GM18505 (cell line): ENCODE results near the gene ITSN1.
"Not testable (repeated sequence)": the region's sequence is repeated elsewhere in the genome, so short reads cannot be mapped to it uniquely, and the experiment has no call there.

Source experiments
- ATAC-seq: cut with Tn5 transposase; IDR thresholded peaks from one replicate; pipeline ENCODE4 v1.9.1; 2021; ENCODE audit not compliant: unreplicated experiment
- POLR2A ChIP-seq: IDR thresholded peaks from 4 replicates; pipeline ENCODE4 v1.6.1; 2011; ENCODE audit warnings: borderline replicate concordance; ENCODE audit not compliant: insufficient read depth, insufficient read length; ENCODE audit errors: extremely low read depth

ITSN1 gene

GRCh38 chr21:33642027-33642895, at the start of gene ITSN1:
Gene ITSN1, plus strand, starts transcription at chr21:33642501. Its CDS starts 76,328 bp downstream, at chr21:33718829.
- no peak for TF ChIP-seq POLR2A
- ATAC-seq = peak; percentile 75

- TF ChIP-seq POLR2A = no peak
- ATAC-seq = no peak
Observed at GRCh38 chr21:33598051-33598450, 44.2 kb upstream of the ITSN1 start.

- no peak for TF ChIP-seq POLR2A
- no peak for ATAC-seq
Observed at GRCh38 chr21:33608559-33608958, 33.7 kb upstream of the ITSN1 start.

DNA sequence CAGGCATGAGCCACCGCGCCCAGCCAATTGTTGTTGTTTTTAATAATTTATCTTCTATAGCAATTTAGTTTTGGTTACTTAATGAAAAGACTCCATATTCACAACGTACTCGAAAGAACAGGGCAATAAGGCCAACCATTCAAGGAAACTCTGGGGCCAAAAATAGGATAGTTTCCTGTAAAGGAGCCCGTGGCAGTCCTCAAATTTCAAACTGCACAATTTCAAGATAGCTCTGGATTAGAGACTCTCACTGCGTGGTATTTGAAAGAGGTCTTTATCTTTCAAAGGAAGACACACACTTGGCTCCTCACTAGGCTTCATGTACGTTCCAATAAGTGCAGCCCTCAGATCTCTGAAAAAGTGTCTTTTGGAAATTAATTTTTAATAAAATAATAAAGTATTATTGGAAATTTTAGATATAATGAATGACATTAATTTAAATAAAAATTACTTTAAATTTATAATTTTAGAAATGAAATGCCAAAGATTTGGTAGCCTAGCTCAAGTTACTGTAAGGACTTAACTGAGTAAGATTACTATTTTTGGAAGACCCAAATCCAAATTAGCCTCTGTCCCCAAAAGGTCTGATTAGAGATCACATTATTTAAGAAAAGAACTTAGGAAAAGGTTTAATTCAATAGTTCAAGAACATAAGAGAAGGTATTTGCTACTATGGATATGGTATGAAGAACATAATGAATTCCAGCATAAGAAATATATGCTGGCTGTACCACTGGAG, 31.1 kb upstream of the ITSN1 start:
- ATAC-seq = no peak
- TF ChIP-seq POLR2A = no peak

GRCh38 chr21:33617565-33617964, 24.7 kb upstream of the ITSN1 start:
- ATAC-seq = not testable (repeated sequence)

DNA sequence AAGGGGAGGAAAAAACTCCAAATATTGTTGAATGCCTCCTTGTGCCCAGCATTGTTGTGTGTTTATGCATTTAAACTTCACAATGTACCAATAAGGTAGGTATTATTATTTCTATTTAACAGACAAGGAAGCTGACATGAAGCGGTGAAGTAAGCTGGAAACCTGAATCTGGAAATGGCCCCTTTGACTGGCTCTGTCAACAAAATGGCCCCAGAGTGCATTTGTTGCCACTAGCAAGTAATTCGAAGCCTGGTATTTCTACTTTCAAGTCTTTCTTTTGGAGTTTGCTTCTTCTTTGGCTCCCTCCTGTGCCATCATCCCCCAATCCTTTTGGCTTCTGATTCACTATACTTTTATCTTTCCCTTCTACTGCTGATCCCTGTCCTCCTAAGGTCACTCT, 23.9 kb upstream of the ITSN1 start:
- no peak for ATAC-seq
- no peak for TF ChIP-seq POLR2A

DNA sequence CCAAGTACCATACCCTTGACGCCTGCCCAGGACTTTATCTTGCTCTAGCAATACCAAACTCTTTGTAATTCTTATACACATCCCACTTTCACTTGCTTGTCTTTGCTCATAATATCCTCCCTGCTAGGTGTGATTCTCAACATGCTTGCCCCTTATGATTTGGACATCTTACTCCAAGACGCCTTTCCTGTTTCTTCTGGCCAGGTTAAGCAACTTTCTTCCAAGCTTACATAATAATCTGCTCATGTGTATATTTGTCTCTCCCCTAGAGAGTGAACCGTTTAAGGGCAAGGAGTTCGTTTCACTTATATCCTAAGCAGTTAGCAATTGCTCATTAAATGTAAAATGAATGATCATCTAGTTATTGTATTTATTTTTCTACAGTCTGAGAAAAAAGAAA, 22.6 kb upstream of the ITSN1 start:
- no peak for TF ChIP-seq POLR2A
- ATAC-seq = no peak

- no peak for ATAC-seq
- TF ChIP-seq POLR2A = no peak
Observed at GRCh38 chr21:33622253-33622652, 20.0 kb upstream of the ITSN1 start.

DNA sequence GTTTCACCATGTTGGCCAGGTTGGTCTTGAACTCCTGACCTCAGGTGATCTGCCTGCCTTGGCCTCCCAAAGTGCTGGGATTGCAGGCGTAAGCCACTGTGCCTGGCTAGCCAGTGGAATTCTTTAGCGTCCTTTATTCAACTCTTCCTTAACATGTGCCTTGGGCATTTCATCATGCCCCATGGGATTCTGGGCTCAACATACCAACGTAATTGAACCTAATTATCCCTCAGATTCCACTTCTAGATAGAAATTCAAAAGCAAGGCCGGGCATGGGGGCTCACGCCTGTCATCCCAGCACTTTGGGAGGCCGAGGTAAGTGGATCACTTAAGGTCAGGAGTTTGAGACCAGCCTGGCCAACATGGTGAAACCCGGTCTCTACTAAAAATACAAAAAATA, 16.1 kb upstream of the ITSN1 start:
- ATAC-seq = not testable (repeated sequence)

- no peak for ATAC-seq
- TF ChIP-seq POLR2A = no peak
Observed at GRCh38 chr21:33634254-33634653, 8.0 kb upstream of the ITSN1 start.

- ATAC-seq = no peak
- no peak for TF ChIP-seq POLR2A
Observed at GRCh38 chr21:33640697-33641351, 1.5 kb upstream of the ITSN1 start.

GRCh38 chr21:33641352-33642026, 812 bp upstream of the ITSN1 start, which contains the start of gene CRYZL1:
Gene CRYZL1, minus strand, starts transcription at chr21:33641741. Its CDS starts 10,190 bp downstream, at chr21:33631551.
- peak; percentile 82 for ATAC-seq
- peak; percentile 68 for TF ChIP-seq POLR2A
